NCI-H1930 (cell line): ENCODE results near the gene PHLDA2.
A peak's percentile ranks its signal among the peaks of the same experiment; 100 is the strongest.
"Not testable (repeated sequence)": the region's sequence is repeated elsewhere in the genome, so short reads cannot be mapped to it uniquely, and the experiment has no call there.

Experiments
- DNase-seq, 2 experiments: peaks; one replicate each; lab custom pipeline; 2025; lab: John Stamatoyannopoulos, UW

The PHLDA2 gene

GRCh38 chr11:2945031-2945756, 16.0 kb upstream of the PHLDA2 start:
- no peak for DNase-seq

- DNase-seq, result no peak
These were observed 15.3 kb upstream of the PHLDA2 start for GRCh38 chr11:2944530-2944929.

- DNase-seq, result no peak
These were observed 14.5 kb upstream of the PHLDA2 start for GRCh38 chr11:2943711-2944118.

- no peak for DNase-seq
These were observed 13.9 kb upstream of the PHLDA2 start for GRCh38 chr11:2942872-2943710.

- no peak for DNase-seq
These were observed 13.2 kb upstream of the PHLDA2 start for GRCh38 chr11:2942447-2942846.

- no peak for DNase-seq
These were observed 12.0 kb upstream of the PHLDA2 start for GRCh38 chr11:2940921-2941821.

- DNase-seq, result no peak
These were observed 11.1 kb upstream of the PHLDA2 start for GRCh38 chr11:2940147-2940920.

GRCh38 chr11:2938458-2939418, 9.5 kb upstream of the PHLDA2 start:
- DNase-seq, result not testable (repeated sequence)

- DNase-seq, result not testable (repeated sequence)
These were observed 8.6 kb upstream of the PHLDA2 start for GRCh38 chr11:2937641-2938457.

GRCh38 chr11:2934611-2935239, 5.5 kb upstream of the PHLDA2 start:
- DNase-seq, result no peak

GRCh38 chr11:2934021-2934550, 4.9 kb upstream of the PHLDA2 start:
- no peak for DNase-seq

- DNase-seq, result no peak
These were observed 4.3 kb upstream of the PHLDA2 start for GRCh38 chr11:2933375-2934020.

GRCh38 chr11:2932850-2933251, 3.6 kb upstream of the PHLDA2 start:
- no peak for DNase-seq

- no peak for DNase-seq
These were observed 2.8 kb upstream of the PHLDA2 start for GRCh38 chr11:2931771-2932738.

- no peak for DNase-seq
These were observed 2.2 kb upstream of the PHLDA2 start for GRCh38 chr11:2931420-2931746.

- DNase-seq, result peak; percentile 19 to 52
These were observed 1.6 kb upstream of the PHLDA2 start for GRCh38 chr11:2930704-2931419.
